GM11168 (cell line): ENCODE data around the gene DNMBP.
"Not testable (repeated sequence)": the region's sequence is repeated elsewhere in the genome, so short reads cannot be mapped to it uniquely, and the experiment has no call there.

Experiments used
- in situ Hi-C: fragments of 300-500 bp; cut with MboI; formaldehyde crosslinking; loops from one replicate; pipeline ENCODE4 v1.12.0; 2022; ENCODE audit warnings: low sequenced_read_pairs; ENCODE audit not compliant: unreplicated experiment

The DNMBP gene

DNA sequence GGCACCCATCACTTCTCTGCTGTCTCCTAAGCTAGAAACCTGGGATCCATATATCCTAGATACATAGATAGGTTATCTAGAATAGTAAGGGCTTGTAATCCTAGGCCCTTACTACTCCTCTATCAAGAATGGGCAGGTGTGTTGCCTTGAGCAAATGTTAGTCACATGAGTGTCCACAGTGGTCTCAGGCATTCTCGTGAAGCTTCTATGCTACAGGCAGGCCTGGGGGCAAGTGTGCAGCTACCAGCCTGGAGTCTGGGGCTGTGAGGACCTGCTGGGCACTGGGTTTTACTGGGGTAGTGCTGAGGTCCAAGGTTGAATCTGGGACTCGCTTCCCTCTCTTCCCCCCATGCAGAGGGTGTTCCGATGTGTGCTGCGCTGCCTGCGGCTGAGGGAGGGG is 135.9 kb downstream of the DNMBP start:
- in situ Hi-C loops = no loop called here

DNA sequence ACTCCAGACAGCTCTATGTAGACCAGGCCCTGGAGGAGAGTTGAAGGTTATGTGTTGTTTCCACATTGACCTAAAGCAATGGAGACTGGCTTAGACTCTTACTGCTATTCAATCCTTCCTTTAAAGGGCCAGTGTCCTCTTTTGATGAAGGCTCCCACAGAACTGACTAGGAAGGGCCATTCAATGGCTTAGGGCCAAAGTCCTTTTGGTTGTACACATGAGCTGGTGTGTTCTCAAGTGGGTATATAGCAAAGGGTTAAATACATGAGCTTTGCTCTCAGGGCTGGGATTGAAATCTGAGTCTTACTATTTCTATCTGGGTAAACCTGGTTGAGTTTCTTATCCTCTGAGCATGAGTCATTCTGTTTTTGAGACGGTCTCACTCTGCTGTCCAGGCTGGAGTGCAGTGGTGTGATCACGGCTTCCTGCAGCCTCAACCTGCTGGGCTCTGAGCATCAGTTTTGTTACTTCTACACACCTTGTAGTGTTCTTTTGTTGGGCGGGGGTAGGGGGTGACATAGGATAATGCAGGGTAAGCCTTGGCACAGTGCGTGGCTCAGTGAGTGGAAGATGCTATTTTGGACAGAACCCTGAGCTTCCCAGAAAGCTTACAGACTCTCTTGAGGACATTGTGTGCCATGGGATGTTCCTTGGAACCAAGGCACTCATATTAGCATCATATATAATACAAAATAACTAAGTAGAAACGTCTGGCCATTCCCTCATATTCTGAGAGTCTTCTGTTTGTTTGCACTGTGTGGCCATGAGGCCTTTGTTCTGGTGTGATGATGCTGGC is 137.2 kb downstream of the DNMBP start:
- in situ Hi-C loops = no loop called here

DNA sequence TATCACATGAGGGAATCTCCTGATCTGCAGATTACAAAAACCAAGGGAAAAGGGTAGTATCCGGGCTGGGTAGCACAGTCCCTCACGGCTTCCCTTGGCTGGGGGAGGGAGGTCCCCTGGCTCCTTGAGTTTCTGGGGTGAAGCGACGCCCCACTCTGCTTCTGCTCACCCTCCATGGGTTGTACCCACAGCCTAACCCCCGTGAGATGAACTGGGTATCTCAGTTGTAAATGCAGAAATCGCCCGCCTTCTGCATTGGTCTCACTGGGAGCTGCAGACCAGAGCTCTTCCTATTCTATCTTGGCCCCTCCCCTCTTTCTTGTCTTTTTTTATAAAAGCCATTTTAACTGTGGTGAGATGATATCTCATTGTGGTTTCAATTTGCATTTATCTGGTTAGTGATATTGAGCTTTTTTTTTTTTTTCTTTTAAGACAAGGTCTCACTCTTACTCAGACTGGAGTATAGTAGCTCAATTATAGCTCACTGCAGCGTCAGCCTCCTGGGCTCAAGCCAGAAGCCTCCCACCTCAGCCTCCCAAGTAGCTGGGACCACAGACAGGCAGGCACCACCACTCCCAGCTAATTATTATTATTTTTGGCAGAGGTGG is 139.5 kb downstream of the DNMBP start:
- in situ Hi-C loops = no loop called here

DNA sequence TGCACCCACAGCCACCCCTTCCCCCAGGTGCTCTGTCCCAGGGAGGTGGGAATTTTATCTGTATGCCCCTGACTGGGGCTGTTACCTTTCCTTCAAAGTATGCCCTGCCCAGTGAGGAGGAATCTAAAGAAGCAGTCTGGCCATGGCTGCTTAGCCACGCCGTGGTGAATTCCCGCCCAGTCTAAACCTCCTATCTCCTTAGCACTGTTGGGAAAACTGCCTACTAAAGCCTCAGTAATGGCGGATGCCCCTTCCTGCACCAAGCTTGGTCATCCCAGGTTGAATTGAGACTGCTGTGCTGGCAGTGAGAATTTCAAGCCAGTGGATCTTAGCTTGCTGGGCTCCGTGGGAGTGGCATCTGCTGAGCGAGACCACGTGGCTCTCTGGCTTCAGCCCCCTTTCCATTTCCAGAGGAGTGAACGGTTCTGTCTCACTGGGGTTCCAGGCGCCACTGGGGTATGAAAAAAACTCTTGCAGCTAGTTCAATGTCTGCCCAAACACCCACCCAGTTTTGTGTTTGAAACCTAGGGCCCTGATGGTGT is 140.1 kb downstream of the DNMBP start:
- in situ Hi-C loops = no loop called here

GRCh38 chr10:99867250-99867649 is 142.5 kb downstream of the DNMBP start:
- in situ Hi-C loops = not testable (repeated sequence)

GRCh38 chr10:99863535-99864240 is 146.1 kb downstream of the DNMBP start:
- in situ Hi-C loops = not testable (repeated sequence)

DNA sequence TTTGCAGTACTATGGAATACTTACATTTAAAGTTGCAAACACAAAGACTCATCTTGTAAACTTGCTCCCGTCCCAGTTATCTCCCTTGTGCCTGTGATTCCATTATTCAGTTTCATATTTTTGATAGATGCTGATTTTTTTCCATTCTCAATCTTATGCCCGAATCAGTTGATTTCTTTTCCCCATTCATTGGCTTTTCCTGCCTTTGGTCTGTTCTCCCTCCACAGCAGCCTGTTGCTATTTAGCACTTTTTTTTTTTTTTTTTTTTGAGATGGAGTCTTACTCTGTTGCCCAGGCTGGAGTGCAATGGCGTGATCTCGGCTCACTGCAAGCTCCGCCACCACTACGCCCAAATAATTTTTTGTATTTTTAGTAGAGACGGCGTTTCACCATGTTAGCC is 149.3 kb downstream of the DNMBP start:
- in situ Hi-C loops = no loop called here

- in situ Hi-C loops = no loop called here
Measured at GRCh38 chr10:99859585-99859984, 150.2 kb downstream of the DNMBP start.

DNA sequence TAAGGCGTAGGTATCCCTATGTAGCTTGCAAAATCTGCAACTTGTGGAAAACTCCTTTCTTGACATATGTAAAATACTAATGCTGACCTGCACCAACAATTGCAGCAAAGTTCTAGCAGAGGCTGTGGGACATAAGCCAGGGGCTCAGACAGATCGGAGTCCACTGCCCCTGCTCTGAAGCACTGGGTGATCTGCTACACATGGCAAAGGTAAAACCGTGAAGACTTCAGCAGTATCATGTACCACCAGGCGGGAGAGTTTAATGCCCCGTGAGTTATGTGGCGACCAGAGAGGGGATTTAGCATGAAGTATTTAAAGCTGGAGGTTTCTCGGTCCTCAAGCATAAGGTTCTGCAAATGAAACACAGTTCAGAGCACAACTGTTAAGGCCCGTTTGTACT is 150.9 kb downstream of the DNMBP start:
- in situ Hi-C loops = no loop called here

DNA sequence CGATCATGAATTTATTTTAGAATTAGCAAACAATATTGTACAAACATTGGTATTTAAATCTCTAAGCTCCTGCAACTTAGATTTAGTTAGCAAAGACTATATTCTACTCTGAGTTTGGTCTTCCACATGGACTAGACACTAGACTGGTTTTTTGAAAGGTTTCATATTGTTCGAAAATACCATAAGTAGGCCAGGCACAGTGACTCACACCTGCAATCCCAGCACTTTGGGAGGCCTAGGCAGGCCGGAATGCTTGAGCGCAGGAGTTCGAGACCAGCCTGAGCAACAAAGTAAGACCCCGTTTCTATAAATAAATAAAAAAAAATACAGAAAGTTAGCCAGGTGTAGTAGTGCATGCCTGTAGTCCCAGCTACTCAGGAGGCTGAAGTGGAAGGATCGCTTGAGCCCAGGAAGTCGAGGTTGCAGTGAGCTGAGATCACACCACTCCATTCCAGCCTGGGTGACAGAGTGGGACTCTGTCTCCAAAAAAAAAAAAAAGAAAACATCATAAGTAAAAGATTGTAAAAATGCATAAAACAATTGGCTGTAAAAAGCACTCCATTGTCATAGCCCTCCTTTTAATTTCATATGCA is 154.2 kb downstream of the DNMBP start:
- in situ Hi-C loops = no loop called here

DNA sequence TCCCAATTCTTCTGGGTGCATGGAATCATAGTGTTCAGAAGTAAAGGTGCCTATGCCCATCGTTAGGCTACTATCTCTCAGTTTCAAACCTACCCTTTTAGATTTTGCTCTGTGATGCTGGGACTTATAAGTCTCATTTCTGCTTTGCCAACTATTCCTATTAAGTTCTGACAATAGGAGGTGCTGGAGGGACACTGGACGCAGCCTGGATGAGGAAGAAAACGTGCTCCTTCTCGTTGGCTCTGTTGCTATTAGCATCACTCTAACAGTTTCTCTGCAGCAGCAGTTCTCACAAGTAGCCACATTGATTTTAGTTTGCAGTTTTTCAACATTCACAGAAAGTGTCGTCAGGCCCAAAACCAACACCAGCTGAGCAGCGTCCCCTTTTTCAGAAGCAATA is 154.9 kb downstream of the DNMBP start:
- in situ Hi-C loops = no loop called here

- in situ Hi-C loops = no loop called here
Measured at GRCh38 chr10:99853655-99854054, 156.1 kb downstream of the DNMBP start.

- in situ Hi-C loops = no loop called here
Measured at GRCh38 chr10:99852481-99853213, 157.1 kb downstream of the DNMBP start.

DNA sequence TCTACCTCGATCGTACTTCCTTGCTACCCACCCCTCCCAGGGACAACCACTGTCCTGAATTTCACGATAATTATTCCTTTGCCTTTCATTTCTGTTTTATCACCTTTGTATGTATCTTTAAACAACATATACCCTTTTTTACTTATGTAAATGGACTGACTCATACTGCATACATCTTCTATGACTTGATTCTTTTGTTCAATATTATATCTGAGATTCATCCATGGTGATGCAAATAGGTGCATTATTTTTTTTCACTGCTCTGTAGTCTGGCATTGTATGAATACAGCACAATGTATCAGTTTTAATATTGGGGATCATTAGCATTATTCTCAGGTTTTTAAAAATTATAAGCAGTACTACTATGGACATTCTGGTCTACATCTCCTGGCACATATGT is 157.9 kb downstream of the DNMBP start:
- in situ Hi-C loops = no loop called here

DNA sequence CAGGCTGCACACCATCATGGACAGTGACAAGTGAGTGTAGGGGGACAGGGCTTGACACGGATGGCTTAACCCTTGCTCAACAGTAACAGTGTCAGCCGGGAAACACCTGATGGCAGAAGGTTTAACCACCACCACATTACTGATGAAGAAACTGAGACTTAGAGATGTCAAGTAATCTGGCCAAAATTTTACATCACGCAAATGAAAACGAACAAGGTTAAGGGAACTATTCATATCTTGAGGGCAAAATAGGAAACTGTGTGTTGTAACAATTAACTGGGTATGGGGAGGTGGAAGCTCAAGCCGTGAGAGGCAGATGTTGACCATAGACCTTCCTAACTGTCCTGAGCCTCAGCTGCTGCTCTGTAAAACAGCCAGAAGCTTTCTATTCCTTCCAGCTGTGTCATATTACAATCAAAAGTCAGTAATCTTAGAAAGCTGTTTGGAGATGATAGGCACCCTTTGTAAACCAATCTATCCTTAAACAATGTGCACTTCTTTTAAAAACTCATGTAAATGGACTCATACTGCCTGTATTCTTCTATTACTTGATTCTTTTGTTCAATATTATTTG is 158.9 kb downstream of the DNMBP start:
- in situ Hi-C loops = no loop called here

DNA sequence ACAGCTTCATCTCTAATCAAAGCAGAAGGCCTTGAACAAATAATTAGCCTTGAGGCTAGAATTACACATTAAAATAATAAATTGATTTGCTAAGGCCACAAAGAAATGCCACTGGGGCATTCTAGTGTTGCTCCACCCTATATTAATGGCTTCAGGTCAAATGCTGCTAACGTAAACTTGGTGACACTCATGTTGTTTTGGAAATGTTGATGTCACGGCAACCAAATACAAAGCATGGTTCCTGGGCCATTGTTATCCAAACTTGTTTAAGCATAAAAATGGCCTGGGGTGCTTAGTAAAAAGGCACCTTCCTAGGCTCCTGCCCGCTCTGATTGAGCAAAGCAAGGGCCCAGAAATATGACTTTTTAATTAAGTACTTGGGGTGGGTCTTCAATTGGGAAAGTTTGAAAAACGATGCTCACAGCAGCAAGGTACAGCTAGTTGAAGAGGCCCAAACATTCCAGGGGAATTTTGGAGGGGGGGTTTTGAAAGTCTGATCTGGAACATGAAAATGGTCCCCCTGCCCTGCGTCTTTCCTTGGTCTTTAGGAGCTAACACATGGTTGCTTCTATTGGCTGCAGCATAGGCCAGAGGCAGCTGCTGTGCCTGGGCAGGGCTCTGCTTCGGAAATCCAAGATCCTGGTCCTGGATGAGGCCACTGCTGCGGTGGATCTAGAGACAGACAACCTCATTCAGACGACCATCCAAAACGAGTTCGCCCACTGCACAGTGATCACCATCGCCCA is 159.6 kb downstream of the DNMBP start:
- in situ Hi-C loops = no loop called here

DNA sequence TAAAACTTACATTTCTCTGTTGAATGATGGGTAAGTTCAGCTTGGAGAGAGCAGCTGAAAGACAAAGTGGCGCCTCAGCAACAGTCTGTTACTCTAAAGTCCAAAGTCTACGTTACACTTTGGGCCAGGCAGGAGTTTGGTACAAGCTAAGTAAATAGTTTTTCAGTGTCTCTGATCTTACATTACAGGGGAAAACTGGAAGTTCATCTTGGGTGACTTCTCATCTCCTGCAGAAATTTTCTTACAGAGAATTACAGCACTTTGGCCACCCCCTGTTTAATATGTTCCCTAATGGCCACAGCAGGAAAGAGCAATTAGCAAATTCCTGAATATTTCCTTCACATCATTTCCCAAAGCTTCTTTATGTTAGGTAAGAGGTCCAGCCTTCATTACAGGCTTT is 160.2 kb downstream of the DNMBP start:
- in situ Hi-C loops = loop anchor here (10.0 kb wide), 1 partner anchor 195 kb away; no protein-coding TSS in a partner anchor

DNA sequence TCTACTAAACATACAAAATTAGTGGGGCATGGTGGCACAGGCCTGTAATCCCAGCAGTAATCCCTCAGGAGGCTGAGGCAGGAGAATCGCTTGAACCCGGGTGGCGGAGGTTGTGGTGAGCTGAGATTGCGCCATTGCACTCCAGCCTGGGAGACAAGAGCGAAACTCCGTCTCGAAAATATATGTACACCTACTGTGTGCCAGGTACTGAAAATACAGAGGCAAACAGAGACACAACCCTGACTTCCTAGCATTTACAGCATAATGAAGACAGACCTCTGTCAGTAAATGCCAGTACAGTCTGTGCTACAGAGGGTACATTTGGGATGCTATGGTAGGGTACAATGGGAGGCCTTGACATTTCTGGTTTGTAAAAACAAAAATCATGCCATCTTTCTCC is 160.7 kb downstream of the DNMBP start:
- in situ Hi-C loops = loop anchor here (10.0 kb wide), 1 partner anchor 196 kb away; no protein-coding TSS in a partner anchor

DNA sequence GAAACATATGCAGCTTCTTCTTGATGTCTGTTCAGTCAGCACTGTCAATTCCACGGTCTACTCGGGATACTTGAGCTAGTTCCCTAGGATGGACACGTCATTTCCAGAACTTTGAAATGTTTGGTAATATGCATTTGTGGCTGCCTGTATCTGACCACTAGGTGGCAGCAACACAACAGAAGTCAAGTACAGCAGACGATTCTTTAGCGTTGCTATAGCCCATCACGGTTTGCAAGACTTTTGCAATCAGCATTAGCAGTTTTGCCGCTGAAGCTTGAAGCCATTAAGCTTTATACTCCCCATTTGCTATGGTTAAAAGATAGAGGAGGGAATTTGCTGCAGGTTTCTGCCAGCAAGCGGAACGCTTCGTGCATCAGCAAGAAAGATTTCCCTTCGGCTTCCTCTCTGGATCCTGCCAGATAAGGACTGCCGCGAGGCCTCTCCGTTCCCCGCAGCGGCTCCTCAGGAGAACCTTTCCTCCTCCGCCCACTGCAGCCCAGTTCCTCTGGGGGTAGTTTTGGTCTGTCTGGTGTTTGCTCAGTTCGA is 163.8 kb downstream of the DNMBP start:
- in situ Hi-C loops = loop anchor here (10.0 kb wide), 1 partner anchor 199 kb away; no protein-coding TSS in a partner anchor
